KMS-11 (cell line): ENCODE results near the gene LRRC8A.

Experiments used
- H2AFZ ChIP-seq: fragments of 200-600 bp; sonication (generic); 2 replicates; pipeline ENCODE4 v1.6.1; 2016; ENCODE audit warnings: antibody characterized with exemption, mixed run types, low read depth
- H3K27ac ChIP-seq: fragments of 200-600 bp; sonication (generic); 2 replicates; pipeline ENCODE4 v1.6.1; 2016; ENCODE audit warnings: mild to moderate bottlenecking, mixed run types
- H3K27me3 ChIP-seq: fragments of 200-600 bp; sonication (generic); 2 replicates; pipeline ENCODE4 v1.6.1; 2017; ENCODE audit warnings: mild to moderate bottlenecking, low read depth, mixed run types, moderate library complexity; ENCODE audit not compliant: insufficient read depth
- H3K36me3 ChIP-seq: fragments of 200-600 bp; sonication (generic); 2 replicates; pipeline ENCODE4 v1.6.1; 2017; ENCODE audit warnings: mild to moderate bottlenecking, mixed run types; ENCODE audit not compliant: insufficient read depth
- H3K4me1 ChIP-seq: fragments of 200-600 bp; sonication (generic); 2 replicates; pipeline ENCODE4 v1.6.1; 2016; ENCODE audit warnings: mild to moderate bottlenecking, low read depth, mixed run types; ENCODE audit not compliant: poor library complexity, severe bottlenecking
- H3K4me2 ChIP-seq: fragments of 200-600 bp; sonication (generic); 2 replicates; pipeline ENCODE4 v1.7.0; 2016; ENCODE audit warnings: mild to moderate bottlenecking, mixed run types
- H3K4me3 ChIP-seq: fragments of 200-600 bp; sonication (generic); IDR thresholded peaks from 2 replicates; pipeline ENCODE4 v1.6.1; 2017; ENCODE audit warnings: low read depth, low read length, mixed read lengths; ENCODE audit not compliant: insufficient read depth
- H3K79me2 ChIP-seq: fragments of 200-600 bp; sonication (generic); 2 replicates; pipeline ENCODE4 v1.6.1; 2016; ENCODE audit warnings: low read depth, mixed run types; ENCODE audit not compliant: insufficient read depth
- H3K9ac ChIP-seq: fragments of 200-600 bp; sonication (generic); 2 replicates; pipeline ENCODE4 v1.6.1; 2016; ENCODE audit warnings: mild to moderate bottlenecking, mixed run types
- H4K20me1 ChIP-seq: fragments of 200-600 bp; sonication (generic); 2 replicates; pipeline ENCODE4 v1.6.1; 2016; ENCODE audit warnings: mild to moderate bottlenecking, mixed run types; ENCODE audit not compliant: insufficient read depth
- CTCF ChIP-seq: fragments of 200-600 bp; sonication (generic); conservative IDR thresholded peaks from 2 replicates; pipeline ENCODE4 v1.6.1; 2017; ENCODE audit warnings: low read depth, mild to moderate bottlenecking, antibody characterized with exemption, low read length, moderate library complexity, mixed read lengths

LRRC8A gene

GRCh38 chr9:128919402-128920089 is 37.6 kb downstream of the LRRC8A start:
- Histone ChIP-seq H3K36me3 (no peaks in the 10 kb centered on the region), H3K27me3 (no peaks in the 10 kb centered on the region), H3K27ac (no peak overlapping the region), H3K9ac (no peak overlapping the region), H3K4me1 (no peaks in the 10 kb centered on the region), H3K4me2 (no peak overlapping the region), H3K4me3 (no peak overlapping the region), H2AFZ (no peak overlapping the region), H4K20me1 (no peaks in the 10 kb centered on the region), H3K79me2 (no peaks in the 10 kb centered on the region)
- TF ChIP-seq CTCF: no peak

- Histone ChIP-seq H3K4me2 (no peak within 1 kb of the TSS), H3K79me2 (no peaks in the 10 kb centered on the region), H3K27me3 (no peaks in the 10 kb centered on the region), H3K4me3 (no peak within 1 kb of the TSS), H4K20me1 (no peaks in the 10 kb centered on the region), H3K36me3 (no peaks in the 10 kb centered on the region), H3K4me1 (no peaks in the 10 kb centered on the region), H2AFZ (no peak within 1 kb of the TSS), H3K27ac (no peak within 1 kb of the TSS), H3K9ac (no peak within 1 kb of the TSS)
- TF ChIP-seq CTCF: no peak
These were observed 38.6 kb downstream of the LRRC8A start, which contains the start of gene PHYHD1 for GRCh38 chr9:128920381-128921058. TSS of gene PHYHD1 (plus strand) at chr9:128920982. CDS start at chr9:128922324, 1,342 bp downstream.

- no peak overlapping the region for H3K9ac ChIP-seq
- H3K27ac ChIP-seq: no peak overlapping the region
- no peaks in the 10 kb centered on the region for H3K27me3 ChIP-seq
These were observed 40.2 kb downstream of the LRRC8A start for GRCh38 chr9:128921881-128922763.

More at GRCh38 chr9:128921881-128922763, 40.2 kb downstream of the LRRC8A start:
- Histone ChIP-seq H3K36me3 (no peaks in the 10 kb centered on the region), H3K79me2 (no peaks in the 10 kb centered on the region), H2AFZ (no peak overlapping the region), H3K4me2 (no peak overlapping the region), H4K20me1 (no peaks in the 10 kb centered on the region), H3K4me3 (no peak overlapping the region), H3K4me1 (no peaks in the 10 kb centered on the region)
- no peak for TF ChIP-seq CTCF
